B cell (primary cell): ENCODE data around the gene AUTS2.

Source experiments
- CTCF ChIP-seq: fragments of 200-600 bp; IDR thresholded peaks from one replicate; pipeline ENCODE4 v1.8.0; 2022; ENCODE audit warnings: antibody characterized with exemption, mild to moderate bottlenecking
- EZH2 ChIP-seq: IDR thresholded peaks from 2 replicates; pipeline ENCODE4 v1.6.1; 2012; ENCODE audit warnings: borderline replicate concordance, low read depth, mild to moderate bottlenecking, moderate library complexity, low read length; ENCODE audit not compliant: insufficient read depth, poor library complexity, severe bottlenecking

GRCh38 chr7:70764701-70765208 is 1166.5 kb downstream of the AUTS2 start:
- TF ChIP-seq CTCF: no peak
- TF ChIP-seq EZH2: no peak
